Measurements from ENCODE around the gene KBTBD4. TPM values are rescaled to one million over a fixed set of nuclear protein-coding genes. Genes with fewer than 3 reads are reported as not detected.
A peak's percentile ranks its signal among the peaks of the same experiment; 100 is the strongest.

KBTBD4 gene
- total and polyA plus RNA-seq, 2 of the 13 experiments (the other 11 are each of a cell fraction or from before 2014, with no cell fraction given), result 8.5 to 12.8 TPM

GRCh38 chr11:47592970-47593369 lies 14.2 kb upstream of the KBTBD4 start:
- WGBS (ENCODE audit: low lambda C conversion rate), result 48% methylated on average over 2 of the region's 2 CpGs
- no peak for FAIRE-seq

GRCh38 chr11:47592251-47592650 lies 13.5 kb upstream of the KBTBD4 start:
- peaks cover 3 to 27% of the 10 kb centered on the region in 2 experiments for H3K27me3 ChIP-seq (ENCODE audit: control insufficient read depth in 1 of 2, insufficient read depth in 2 of 2, low read length in 2 of 2)
- ATAC-seq (no peak), FAIRE-seq (no peak), DNase-seq (ENCODE audit: low spot score) (no peak)
- H3K36me3 ChIP-seq (replicated peaks in 1 of 2; ENCODE audit: control insufficient read depth in 1 of 2, insufficient read depth in 2 of 2, low read length in 2 of 2), result no peaks in the 10 kb centered on the region
- BruUV-seq (replicated peaks), result no TSS peak
- no peak for TF ChIP-seq DNMT1 (CRISPR knock-in tag; IDR thresholded peaks at IDR 0.05)
- no peak for TF ChIP-seq U2AF1 (optimal IDR thresholded peaks at IDR 0.05; ENCODE audit: low read depth, low read length)
- no peak for TF ChIP-seq ZNF335 (CRISPR knock-in tag; IDR thresholded peaks at IDR 0.05)
- no peak for TF ChIP-seq ZNF33A (CRISPR knock-in tag; IDR thresholded peaks at IDR 0.05; ENCODE audit: borderline replicate concordance)
- TF ChIP-seq ZBTB33 (CRISPR knock-in tag; IDR thresholded peaks at IDR 0.05), result no peak
- TF ChIP-seq ZBTB34 (CRISPR knock-in tag; IDR thresholded peaks at IDR 0.05), result no peak
- in situ Hi-C loops (cut with HindIII; ENCODE audit: extremely low pct_ligation_motif_present, low pct_unique_long_range_greater_than_20kb), result no loop called here
- no peak overlapping the region for H3K27ac ChIP-seq (ENCODE audit: extremely low read length, insufficient read depth, low read length)
- H3K4me3 ChIP-seq (replicated peaks in 1 of 3; ENCODE audit: insufficient read depth in 1 of 3, low read depth in 2 of 3, low read length in 3 of 3), result peak overlapping the region in 1 of 3 experiments; percentile 57; a peak in 1 of 6 replicates
- peak overlapping the region; percentile 57 for H3K4me2 ChIP-seq (ENCODE audit: low read depth, low read length)
- no peaks in the 10 kb centered on the region for H3K9me3 ChIP-seq (ENCODE audit: low read length)
- CTCF ChIA-PET (ENCODE audit: low intra/inter-chr PET ratio, low total read pairs), result no interaction called here
- H2AFZ ChIP-seq (ENCODE audit: low read length), result no peak overlapping the region
- peaks cover 66% of the 10 kb centered on the region for H3K4me1 ChIP-seq (ENCODE audit: insufficient read depth, low read length)
- H3K79me2 ChIP-seq (ENCODE audit: insufficient read depth, low read length), result no peaks in the 10 kb centered on the region
- intact Hi-C loops (cut with micrococcal nuclease; ENCODE audit: unreplicated experiment), result no loop called here
- 36% methylated on average over 4 of the region's 4 CpGs for WGBS (ENCODE audit: low lambda C conversion rate)
- H3K9ac ChIP-seq (ENCODE audit: insufficient read depth, low read depth, low read length), result peak overlapping the region; percentile 24; the same call in 1 of the 2 replicates
- no peaks in the 10 kb centered on the region for H4K20me1 ChIP-seq (ENCODE audit: insufficient read depth, low read length)
- POLR2A ChIA-PET, result no interaction called here

More at GRCh38 chr11:47592970-47593369, 14.2 kb upstream of the KBTBD4 start:
- Histone ChIP-seq H3K79me2 (ENCODE audit: insufficient read depth, low read length) (no peaks in the 10 kb centered on the region), H3K9ac (ENCODE audit: insufficient read depth, low read depth, low read length) (no peak overlapping the region), H3K4me2 (ENCODE audit: low read depth, low read length) (peak overlapping the region; percentile 86), H3K9me3 (ENCODE audit: low read length) (no peaks in the 10 kb centered on the region), H2AFZ (ENCODE audit: low read length) (no peak overlapping the region), H3K27me3 (ENCODE audit: control insufficient read depth in 1 of 2, insufficient read depth in 2 of 2, low read length in 2 of 2) (peaks cover 3 to 27% of the 10 kb centered on the region in 2 experiments), H3K4me3 (replicated peaks in 1 of 3; ENCODE audit: insufficient read depth in 1 of 3, low read depth in 2 of 3, low read length in 3 of 3) (peak overlapping the region in 1 of 3 experiments; percentile 73; a peak in 2 of 6 replicates), H4K20me1 (ENCODE audit: insufficient read depth, low read length) (no peaks in the 10 kb centered on the region), H3K36me3 (replicated peaks in 1 of 2; ENCODE audit: control insufficient read depth in 1 of 2, insufficient read depth in 2 of 2, low read length in 2 of 2) (no peaks in the 10 kb centered on the region), H3K27ac (ENCODE audit: extremely low read length, insufficient read depth, low read length) (no peak overlapping the region), H3K4me1 (ENCODE audit: insufficient read depth, low read length) (peaks cover 59% of the 10 kb centered on the region)
- BruUV-seq (replicated peaks), result no TSS peak
- DNase-seq (ENCODE audit: low spot score), result no peak
- TF ChIP-seq ZNF629 (CRISPR knock-in tag; conservative IDR thresholded peaks at IDR 0.05) (peak; percentile 92), ZFY (CRISPR knock-in tag; IDR thresholded peaks at IDR 0.05) (no peak), ZNF720 (CRISPR knock-in tag; IDR thresholded peaks at IDR 0.05) (no peak), SMAD9 (CRISPR knock-in tag; IDR thresholded peaks at IDR 0.05) (no peak), MXD1 (CRISPR knock-in tag; IDR thresholded peaks at IDR 0.05) (no peak), XRCC5 (optimal IDR thresholded peaks at IDR 0.05; ENCODE audit: low read length) (no peak)
- ChIA-PET CTCF (ENCODE audit: low intra/inter-chr PET ratio, low total read pairs) (no interaction called here), POLR2A (no interaction called here)
- ATAC-seq, result no peak
- intact Hi-C loops (cut with micrococcal nuclease; ENCODE audit: unreplicated experiment), result no loop called here
- in situ Hi-C loops (cut with HindIII; ENCODE audit: extremely low pct_ligation_motif_present, low pct_unique_long_range_greater_than_20kb), result no loop called here
